ENCODE data around the gene MTMR3.

Gene MTMR3

GRCh38 chr22:30015229-30015797, 132.3 kb downstream of the MTMR3 start:
- TF ChIP-seq CTCF (IDR thresholded peaks at IDR 0.05; ENCODE audit: unreplicated experiment in 3 of 3), result no peak
- H3K4me1 Mint-ChIP-seq, result no peaks in the 10 kb centered on the region
- H3K27me3 Mint-ChIP-seq (ENCODE audit: low read depth), result no peaks in the 10 kb centered on the region
- H3K36me3 Mint-ChIP-seq (ENCODE audit: low read depth), result peaks cover 66% of the 10 kb centered on the region
- H3K9me3 Mint-ChIP-seq, result no peaks in the 10 kb centered on the region
- H3K27ac Mint-ChIP-seq, result no peak overlapping the region
- H3K4me3 Mint-ChIP-seq, result no peak overlapping the region

GRCh38 chr22:30015846-30016245, 132.9 kb downstream of the MTMR3 start:
- no peaks in the 10 kb centered on the region for H3K9me3 Mint-ChIP-seq
- peaks cover 70% of the 10 kb centered on the region for H3K36me3 Mint-ChIP-seq (ENCODE audit: low read depth)
- no peaks in the 10 kb centered on the region for H3K4me1 Mint-ChIP-seq
- no peak overlapping the region for H3K4me3 Mint-ChIP-seq
- no peak overlapping the region for H3K27ac Mint-ChIP-seq
- H3K27me3 Mint-ChIP-seq (ENCODE audit: low read depth), result no peaks in the 10 kb centered on the region
- TF ChIP-seq CTCF (IDR thresholded peaks at IDR 0.05; ENCODE audit: unreplicated experiment in 3 of 3), result no peak

- H3K4me1 Mint-ChIP-seq, result no peaks in the 10 kb centered on the region
- no peaks in the 10 kb centered on the region for H3K27me3 Mint-ChIP-seq (ENCODE audit: low read depth)
- H3K4me3 Mint-ChIP-seq, result no peak overlapping the region
- H3K36me3 Mint-ChIP-seq (ENCODE audit: low read depth), result peaks cover 73% of the 10 kb centered on the region
- H3K9me3 Mint-ChIP-seq, result no peaks in the 10 kb centered on the region
- no peak for TF ChIP-seq CTCF (IDR thresholded peaks at IDR 0.05; ENCODE audit: unreplicated experiment in 3 of 3)
- H3K27ac Mint-ChIP-seq, result no peak overlapping the region
Measured at GRCh38 chr22:30016596-30016995, 133.6 kb downstream of the MTMR3 start.

GRCh38 chr22:30017375-30018223, 134.6 kb downstream of the MTMR3 start:
- Mint-ChIP-seq H3K36me3 (ENCODE audit: low read depth) (peaks cover 72% of the 10 kb centered on the region), H3K4me1 (no peaks in the 10 kb centered on the region), H3K27me3 (ENCODE audit: low read depth) (no peaks in the 10 kb centered on the region), H3K4me3 (no peak overlapping the region), H3K9me3 (no peaks in the 10 kb centered on the region), H3K27ac (no peak overlapping the region)
- TF ChIP-seq CTCF (IDR thresholded peaks at IDR 0.05; ENCODE audit: unreplicated experiment in 3 of 3), result no peak

GRCh38 chr22:30020511-30020910, 137.5 kb downstream of the MTMR3 start:
- no peak for TF ChIP-seq CTCF (IDR thresholded peaks at IDR 0.05; ENCODE audit: unreplicated experiment in 3 of 3)
- Mint-ChIP-seq H3K36me3 (ENCODE audit: low read depth) (peaks cover 81% of the 10 kb centered on the region), H3K4me1 (no peaks in the 10 kb centered on the region), H3K27ac (no peak overlapping the region), H3K9me3 (no peaks in the 10 kb centered on the region), H3K4me3 (no peak overlapping the region), H3K27me3 (ENCODE audit: low read depth) (no peaks in the 10 kb centered on the region)

- no peaks in the 10 kb centered on the region for H3K27me3 Mint-ChIP-seq (ENCODE audit: low read depth)
- no peak for TF ChIP-seq CTCF (IDR thresholded peaks at IDR 0.05; ENCODE audit: unreplicated experiment in 3 of 3)
- no peaks in the 10 kb centered on the region for H3K4me1 Mint-ChIP-seq
- no peak overlapping the region for H3K4me3 Mint-ChIP-seq
- peaks cover 82% of the 10 kb centered on the region for H3K36me3 Mint-ChIP-seq (ENCODE audit: low read depth)
- no peak overlapping the region for H3K27ac Mint-ChIP-seq
- no peaks in the 10 kb centered on the region for H3K9me3 Mint-ChIP-seq
Measured at GRCh38 chr22:30021338-30021737, 138.4 kb downstream of the MTMR3 start.
